GM12878 (cell line): Measurements from ENCODE around the gene ARL15. TPM values are rescaled to one million over a fixed set of nuclear protein-coding genes. Genes with fewer than 3 reads are reported as not detected.

ENCODE experiments used
- ATAC-seq: fragments of 200-7000 bp; cut with Tn5 transposase; 3 replicates; pipeline ENCODE4 v1.9.1; 2020; ENCODE audit warnings: mild to moderate bottlenecking, moderate library complexity
- BruUV-seq: library from RNA; stranded (reverse); fragments of 400-500 nt; replicated peaks from 2 replicates; lab custom pipeline; 2021; lab: Mats Ljungman, UMichigan
- CTCF ChIA-PET: fragments of 300-600 bp; sonication (Branson Sonifier 250); formaldehyde crosslinking; extraction: SDS; loops from one replicate; lab custom pipeline; 2021; ENCODE audit warnings: inconsistent platforms; lab: Yijun Ruan, JAX
- POLR2A ChIA-PET: fragments of 350-600 bp; formaldehyde crosslinking; extraction: SDS; loops from one replicate; lab custom pipeline; 2021; ENCODE audit warnings: inconsistent platforms; lab: Charles Lee
- RAD21 ChIA-PET: fragments of 300-600 bp; sonication (Branson Sonifier 250); formaldehyde crosslinking; loops from one replicate; lab custom pipeline; 2023; ENCODE audit warnings: antibody characterized with exemption; ENCODE audit not compliant: unreplicated experiment; lab: Charles Lee
- SMC1A ChIA-PET: fragments of 300-600 bp; sonication (Branson Sonifier 250); formaldehyde crosslinking; loops from one replicate; lab custom pipeline; 2023; ENCODE audit not compliant: unreplicated experiment, uncharacterized antibody; lab: Charles Lee
- DNase-seq: peaks from one replicate; pipeline ENCODE4 v3.0.0-alpha.2; 2011; ENCODE audit warnings: low read depth, low spot score
- FAIRE-seq: peaks from 3 replicates; lab custom pipeline; 2011; peaks lifted over from hg19 to GRCh38; lab: Jason Lieb, UNC
- H2AFZ ChIP-seq: 2 replicates; pipeline ENCODE4 v1.6.0; 2011; ENCODE audit warnings: low read depth, low read length, control low read depth; ENCODE audit not compliant: control insufficient read depth
- H3K27ac ChIP-seq: 2 replicates; pipeline ENCODE4 v1.5.1; 2011; ENCODE audit warnings: control low read depth; ENCODE audit not compliant: control insufficient read depth, insufficient read depth
- H3K27me3 ChIP-seq, 2 experiments: replicated peaks in 1 of 2; 2 replicates each; pipeline versions ENCODE4 v1.6.0 to v1.6.1; 2011; ENCODE audit warnings: low read length in 1 of 2; ENCODE audit not compliant: control insufficient read depth in 2 of 2, insufficient read depth in 2 of 2
- H3K36me3 ChIP-seq, 2 experiments: 2 replicates each; pipeline ENCODE4 v1.5.1; 2011; ENCODE audit warnings: low read length in 1 of 2; ENCODE audit not compliant: control insufficient read depth in 2 of 2, insufficient read depth in 2 of 2
- H3K4me1 ChIP-seq: 2 replicates; pipeline ENCODE4 v1.6.1; 2011; ENCODE audit warnings: mild to moderate bottlenecking, low read length, moderate library complexity, mixed read lengths; ENCODE audit not compliant: control insufficient read depth, insufficient read depth
- H3K4me2 ChIP-seq: 2 replicates; pipeline ENCODE4 v1.6.0; 2011; ENCODE audit warnings: control low read depth; ENCODE audit not compliant: control insufficient read depth, insufficient read depth
- H3K4me3 ChIP-seq: fragments of 200-600 bp; sonication (generic); 2 replicates; pipeline ENCODE4 v1.5.1; 2016
- H3K79me2 ChIP-seq: 2 replicates; pipeline ENCODE4 v1.6.0; 2011; ENCODE audit warnings: low read length; ENCODE audit not compliant: control insufficient read depth, insufficient read depth
- H3K9ac ChIP-seq: 2 replicates; pipeline ENCODE4 v1.8.0; 2011; ENCODE audit warnings: low read length, control low read depth, mixed read lengths; ENCODE audit not compliant: control insufficient read depth, insufficient read depth
- H3K9me3 ChIP-seq: replicated peaks from 3 replicates; pipeline ENCODE4 v1.5.1; 2011; ENCODE audit warnings: mild to moderate bottlenecking, low read length; ENCODE audit not compliant: control insufficient read depth, insufficient read depth
- H4K20me1 ChIP-seq: 2 replicates; pipeline ENCODE4 v1.6.0; 2011; ENCODE audit not compliant: control insufficient read depth, insufficient read depth
- ATF7 ChIP-seq: fragments of 450-650 bp; IDR thresholded peaks from 2 replicates; pipeline ENCODE4 v1.6.1; 2016; ENCODE audit warnings: low read depth, mild to moderate bottlenecking
- CBX3 ChIP-seq: fragments of 200-600 bp; sonication (generic); IDR thresholded peaks from 2 replicates; pipeline ENCODE4 v1.6.1; 2016; ENCODE audit warnings: low read depth, borderline replicate concordance
- MTA2 ChIP-seq: fragments of 450-650 bp; IDR thresholded peaks from 2 replicates; pipeline ENCODE4 v1.6.1; 2016; ENCODE audit warnings: low read depth, mild to moderate bottlenecking, moderate library complexity
- NBN ChIP-seq: fragments of 450-650 bp; IDR thresholded peaks from 2 replicates; pipeline ENCODE4 v1.6.1; 2016
- NR2F1 ChIP-seq: fragments of 450-650 bp; conservative IDR thresholded peaks from 2 replicates; pipeline ENCODE4 v1.6.1; 2017; ENCODE audit warnings: mild to moderate bottlenecking
- SREBF2 ChIP-seq: IDR thresholded peaks from 2 replicates; pipeline ENCODE4 v1.6.1; 2012; ENCODE audit warnings: mild to moderate bottlenecking, low read length
- SUPT20H ChIP-seq: IDR thresholded peaks from 2 replicates; pipeline ENCODE4 v1.6.1; 2011; ENCODE audit warnings: low read depth, mild to moderate bottlenecking, low read length, moderate library complexity, borderline replicate concordance; ENCODE audit not compliant: control insufficient read depth
- TCF12 ChIP-seq: IDR thresholded peaks from 2 replicates; pipeline ENCODE4 v1.6.1; 2011; ENCODE audit warnings: low read depth, mild to moderate bottlenecking, low read length
- WGBS: methylation state at CpG from one replicate; pipeline ENCODE4 v1.1.6; 2016; ENCODE audit warnings: low lambda C conversion rate; ENCODE audit not compliant: insufficient replicate concordance, insufficient coverage; ENCODE audit errors: missing lambda C conversion rate; 5-methylcytosine and 5-hydroxymethylcytosine counted together
- in situ Hi-C: fragments of 300-500 bp; cut with MboI; formaldehyde crosslinking; loops from 9 replicates; pipeline ENCODE4 v1.14.3; 2018; ENCODE audit warnings: mixed read lengths
- intact Hi-C: fragments of 100-400 bp; cut with micrococcal nuclease; formaldehyde crosslinking; loops from one replicate; pipeline ENCODE4 v1.14.2; 2022; ENCODE audit not compliant: unreplicated experiment
- polyA plus RNA-seq, 11 experiments: library from polyadenylated mRNA; depleted of rRNA in 4 of 11; unstranded in 6 of 11; stranded (reverse) in 5 of 11; fragments of >200 nt; fragmentation: Nextera tagmentation in 4 of 11; fragmentation: Illumina TruSeq in 1 of 11; extraction: Ambion mirVana in 4 of 11; extraction: Trizol in 1 of 11; gene quantifications; 1 replicate in 1 of 11; 2 replicates in 10 of 11; pipeline versions ENCODE4 v1.2.1 to v1.2.3, GENCODE V29; 2011 to 2016; ENCODE audit warnings: inconsistent platforms in 2 of 11, missing spikeins in 2 of 11, low read depth in 1 of 11
- total RNA-seq, 4 experiments: library from RNA; depleted of rRNA in 3 of 4; stranded (reverse); fragments of >200 nt in 3 of 4; fragmentation: Illumina TruSeq in 1 of 4; extraction: Trizol in 1 of 4; gene quantifications; 2 replicates each; pipeline versions ENCODE4 v1.2.1 to v1.2.3, GENCODE V29; 2013 to 2021
- TF ChIP-seq, protein P1 (sequence below): fragments of 450-650 bp; IDR thresholded peaks from 2 replicates; pipeline ENCODE4 v1.6.1; 2017; ENCODE audit warnings: mild to moderate bottlenecking, low read depth, inconsistent platforms; ENCODE audit not compliant: poor library complexity, severe bottlenecking

ARL15 gene
- total and polyA plus RNA-seq, 10 of the 15 experiments (the other 5 are each of a cell fraction or from before 2014, with no cell fraction given) = 3.6 to 11.0 (median 7.7) TPM

DNA sequence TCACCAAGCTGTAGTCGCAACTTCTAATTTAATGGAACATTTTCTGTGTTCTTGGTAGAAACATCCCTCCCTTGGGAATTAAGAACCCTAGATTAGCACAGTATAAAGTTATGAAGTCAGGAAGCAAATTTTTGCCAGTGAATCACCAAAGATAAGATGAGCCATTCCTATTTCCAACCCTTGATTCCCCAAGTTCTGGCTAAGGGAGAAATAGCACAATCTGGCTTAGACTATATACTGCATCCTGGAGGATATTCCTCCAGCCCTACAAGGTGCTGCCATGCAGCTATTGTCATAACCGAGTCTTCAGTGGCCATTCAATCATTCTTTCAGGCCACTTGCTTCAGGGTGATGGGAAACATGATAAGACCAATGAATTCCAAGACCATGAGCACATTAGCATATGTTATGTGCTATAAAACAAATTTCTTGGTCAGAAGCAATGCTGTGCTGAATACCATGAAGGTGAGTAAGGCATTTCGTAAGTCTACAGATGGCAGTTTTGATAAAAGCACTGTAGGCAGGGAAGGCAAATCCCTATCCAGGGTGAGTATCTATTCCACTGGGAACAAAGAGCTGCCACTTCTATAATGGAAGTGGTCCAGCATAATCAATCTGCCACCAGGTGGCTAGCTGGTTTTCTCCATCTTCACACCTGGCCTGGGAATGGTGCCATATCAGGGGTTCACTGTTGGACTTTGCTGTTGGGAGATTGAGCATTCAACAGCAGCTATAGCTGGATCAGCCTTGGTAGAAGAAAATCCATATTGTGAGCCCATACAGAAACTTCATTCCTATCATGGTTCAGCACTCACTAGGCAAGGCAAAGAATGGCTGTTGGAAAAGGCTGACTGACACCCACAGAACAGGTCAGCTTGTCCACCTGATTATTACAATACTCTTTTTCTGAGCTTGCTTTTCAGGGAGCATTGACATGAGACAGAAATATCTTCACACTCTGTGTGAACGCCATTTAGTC is 19.6 kb upstream of the ARL15 start (continued):
- no peak for TF ChIP-seq SUPT20H

- 52% methylated on average over 7 of the region's 7 CpGs for WGBS
- no peak overlapping the region for H3K9ac ChIP-seq
- ChIA-PET CTCF (interaction anchor here (0.7 to 1.8 kb wide), 6 partner anchors 12 to 93 kb away, joined by 3 to 4 read pairs (median 3); no protein-coding TSS in a partner anchor), RAD21 (interaction anchor here (1.0 to 2.2 kb wide), 3 partner anchors 12 to 93 kb away, joined by 3 to 5 read pairs (median 4); no protein-coding TSS in a partner anchor)
- DNase-seq = no peak
- no peak for FAIRE-seq
- no peak overlapping the region for H3K27ac ChIP-seq
- no TSS peak for BruUV-seq
- H3K9me3 ChIP-seq = no peaks in the 10 kb centered on the region
- TF ChIP-seq SREBF2 (no peak), TCF12 (no peak), NR2F1 (no peak), MTA2 (no peak), NBN (no peak), ATF7 (no peak), CBX3 (no peak)
- TF ChIP-seq, protein P1, sequence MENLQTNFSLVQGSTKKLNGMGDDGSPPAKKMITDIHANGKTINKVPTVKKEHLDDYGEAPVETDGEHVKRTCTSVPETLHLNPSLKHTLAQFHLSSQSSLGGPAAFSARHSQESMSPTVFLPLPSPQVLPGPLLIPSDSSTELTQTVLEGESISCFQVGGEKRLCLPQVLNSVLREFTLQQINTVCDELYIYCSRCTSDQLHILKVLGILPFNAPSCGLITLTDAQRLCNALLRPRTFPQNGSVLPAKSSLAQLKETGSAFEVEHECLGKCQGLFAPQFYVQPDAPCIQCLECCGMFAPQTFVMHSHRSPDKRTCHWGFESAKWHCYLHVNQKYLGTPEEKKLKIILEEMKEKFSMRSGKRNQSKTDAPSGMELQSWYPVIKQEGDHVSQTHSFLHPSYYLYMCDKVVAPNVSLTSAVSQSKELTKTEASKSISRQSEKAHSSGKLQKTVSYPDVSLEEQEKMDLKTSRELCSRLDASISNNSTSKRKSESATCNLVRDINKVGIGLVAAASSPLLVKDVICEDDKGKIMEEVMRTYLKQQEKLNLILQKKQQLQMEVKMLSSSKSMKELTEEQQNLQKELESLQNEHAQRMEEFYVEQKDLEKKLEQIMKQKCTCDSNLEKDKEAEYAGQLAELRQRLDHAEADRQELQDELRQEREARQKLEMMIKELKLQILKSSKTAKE = no peak
- TF ChIP-seq, all 136 proteins: peak for 0
- H4K20me1 ChIP-seq = no peaks in the 10 kb centered on the region
- no peaks in the 10 kb centered on the region for H3K36me3 ChIP-seq
- ChIA-PET POLR2A (interaction anchor here (1.9 kb wide), 1 partner anchor 16 kb away, joined by 10 read pairs; the partner anchor contains the start of gene ARL15), SMC1A (interaction anchor here (0.7 to 1.9 kb wide), 9 partner anchors 8 to 163 kb away, joined by 3 to 7 read pairs (median 4); no protein-coding TSS in a partner anchor)
- H3K4me1 ChIP-seq = no peaks in the 10 kb centered on the region
- no peaks in the 10 kb centered on the region; a peak in 1 of 4 replicates for H3K27me3 ChIP-seq
- H3K4me2 ChIP-seq = no peak overlapping the region
- in situ Hi-C loops (no loop called here), intact Hi-C loops (no loop called here)
- no peaks in the 10 kb centered on the region for H3K79me2 ChIP-seq
- no peak overlapping the region for H2AFZ ChIP-seq
- no peak for ATAC-seq
- no peak overlapping the region for H3K4me3 ChIP-seq
Measured at GRCh38 chr5:54326662-54327270, 16.4 kb upstream of the ARL15 start.
